IgD-negative memory B cell (primary cell): Measurements from ENCODE around the gene CLDN25. TPM values are rescaled to one million over a fixed set of nuclear protein-coding genes. Genes with fewer than 3 reads are reported as not detected.
A peak's percentile ranks its signal among the peaks of the same experiment; 100 is the strongest.
"Not testable (repeated sequence)": the region's sequence is repeated elsewhere in the genome, so short reads cannot be mapped to it uniquely, and the experiment has no call there.

Experiments used
- H3K27ac Mint-ChIP-seq, 3 donors: one replicate each; pipeline ENCODE4 v1.8.0; 2020 to 2022; ENCODE audit warnings: mild to moderate bottlenecking in 3 of 3, mixed read lengths in 3 of 3, moderate library complexity in 1 of 3
- H3K27me3 Mint-ChIP-seq: one replicate; pipeline ENCODE4 v1.8.0; 2021; ENCODE audit warnings: mixed read lengths
- H3K36me3 Mint-ChIP-seq: one replicate; pipeline ENCODE4 v1.8.0; 2020; ENCODE audit warnings: mild to moderate bottlenecking, mixed read lengths
- H3K4me1 Mint-ChIP-seq, 3 donors: one replicate each; pipeline ENCODE4 v1.8.0; 2020 to 2022; ENCODE audit warnings: mixed read lengths in 3 of 3, mild to moderate bottlenecking in 1 of 3
- H3K4me3 Mint-ChIP-seq, 4 donors: one replicate each; pipeline ENCODE4 v1.8.0; 2020 to 2022; ENCODE audit warnings: mild to moderate bottlenecking in 4 of 4, mixed read lengths in 4 of 4, moderate library complexity in 3 of 4
- H3K9me3 Mint-ChIP-seq, 3 donors: one replicate each; pipeline ENCODE4 v1.8.0; 2020 to 2021; ENCODE audit warnings: mixed read lengths in 3 of 3, mild to moderate bottlenecking in 1 of 3
- polyA plus RNA-seq: library from polyadenylated mRNA; unstranded; fragments of 300-500 nt; fragmentation: Illumina TruSeq; gene quantifications from one replicate; pipeline ENCODE4 v1.2.3, GENCODE V29; 2021

The CLDN25 gene
- polyA plus RNA-seq, 1 donor from 2014 or later = not detected

DNA sequence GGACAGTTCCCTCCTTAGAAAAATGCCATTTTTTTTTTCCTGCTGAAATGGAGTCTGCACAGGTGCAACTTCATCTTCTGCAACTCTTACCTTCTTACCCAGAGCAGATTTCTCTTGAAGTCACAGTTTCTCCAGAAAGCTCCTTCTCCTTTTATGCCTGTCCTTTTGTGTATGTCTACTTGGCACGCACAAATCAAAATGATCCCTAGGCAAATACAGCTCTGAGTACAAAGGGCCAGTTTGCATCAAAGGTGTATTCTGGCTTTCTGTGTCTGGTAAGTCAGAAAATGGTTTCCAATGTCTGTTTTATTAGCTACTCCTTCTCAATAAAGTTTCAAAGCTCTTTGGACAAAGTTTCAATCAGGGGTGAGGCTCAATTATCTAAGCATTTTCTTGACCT lies 2.5 kb downstream of the CLDN25 start:
- Mint-ChIP-seq H3K9me3 (no peaks in the 10 kb centered on the region), H3K36me3 (peaks cover 2% of the 10 kb centered on the region), H3K4me3 (no peak overlapping the region), H3K4me1 (no peaks in the 10 kb centered on the region), H3K27ac (no peak overlapping the region), H3K27me3 (peaks cover 20% of the 10 kb centered on the region)

DNA sequence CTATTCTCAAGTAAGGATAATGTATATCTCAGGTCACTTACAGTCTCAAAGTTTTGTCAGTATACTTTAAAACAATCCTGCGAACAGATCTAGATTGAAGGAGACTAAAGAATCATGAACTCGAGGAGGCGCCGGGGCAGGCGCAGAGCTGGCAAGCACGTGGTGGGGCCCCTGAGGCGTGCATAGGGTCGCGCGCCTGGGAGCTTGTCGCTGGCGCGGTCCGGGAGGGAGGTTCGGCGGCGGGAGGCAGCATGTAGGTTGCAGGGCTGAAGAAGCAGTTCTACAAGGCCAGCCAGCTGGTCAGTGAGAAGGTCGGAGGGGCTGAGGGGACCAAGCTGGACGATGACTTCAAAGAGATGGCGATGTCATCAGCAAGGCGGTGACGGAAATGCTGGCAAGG lies 9.4 kb downstream of the CLDN25 start:
- not testable (repeated sequence) for H3K9me3 Mint-ChIP-seq, H3K36me3 Mint-ChIP-seq, H3K4me1 Mint-ChIP-seq, H3K27ac Mint-ChIP-seq, H3K27me3 Mint-ChIP-seq
- H3K4me3 Mint-ChIP-seq = peak overlapping the region in 1 of 4 donors; percentile 58

- Mint-ChIP-seq H3K9me3 (no peaks in the 10 kb centered on the region), H3K36me3 (no peaks in the 10 kb centered on the region), H3K27ac (no peak overlapping the region), H3K4me3 (no peak overlapping the region), H3K27me3 (peaks cover 2% of the 10 kb centered on the region), H3K4me1 (no peaks in the 10 kb centered on the region)
Observed at GRCh38 chr11:113789675-113790320, 10.2 kb downstream of the CLDN25 start.

DNA sequence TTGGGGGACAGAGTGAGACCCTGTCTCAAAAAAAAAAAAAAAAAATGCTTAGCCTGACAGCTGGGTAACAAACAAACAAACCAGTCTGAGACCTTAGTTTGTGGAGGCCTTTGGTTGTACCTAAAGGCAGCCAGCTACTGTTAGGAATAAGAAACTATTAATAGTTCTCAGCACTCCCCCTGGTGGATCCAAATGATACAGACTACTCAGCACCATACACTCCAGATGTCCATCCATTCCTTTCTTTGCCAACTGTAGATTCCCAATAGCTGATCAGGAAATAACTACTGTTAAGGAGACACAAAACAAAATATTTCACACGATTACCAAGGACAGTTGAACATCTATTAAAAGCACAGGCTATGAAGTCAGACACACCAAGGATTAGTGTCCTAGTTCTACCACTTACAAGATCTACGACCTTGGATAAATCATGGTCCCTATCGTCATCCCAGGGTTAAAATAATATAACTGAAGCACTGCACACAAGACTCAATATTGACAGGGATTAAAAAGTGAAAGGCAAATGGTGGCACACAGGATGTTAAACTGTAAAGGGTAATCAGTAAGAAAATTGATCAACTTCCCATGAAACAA lies 17.2 kb downstream of the CLDN25 start:
- Mint-ChIP-seq H3K36me3 (peaks cover 5% of the 10 kb centered on the region), H3K4me1 (no peaks in the 10 kb centered on the region), H3K9me3 (no peaks in the 10 kb centered on the region), H3K27me3 (no peaks in the 10 kb centered on the region), H3K27ac (no peak overlapping the region), H3K4me3 (no peak overlapping the region)

DNA sequence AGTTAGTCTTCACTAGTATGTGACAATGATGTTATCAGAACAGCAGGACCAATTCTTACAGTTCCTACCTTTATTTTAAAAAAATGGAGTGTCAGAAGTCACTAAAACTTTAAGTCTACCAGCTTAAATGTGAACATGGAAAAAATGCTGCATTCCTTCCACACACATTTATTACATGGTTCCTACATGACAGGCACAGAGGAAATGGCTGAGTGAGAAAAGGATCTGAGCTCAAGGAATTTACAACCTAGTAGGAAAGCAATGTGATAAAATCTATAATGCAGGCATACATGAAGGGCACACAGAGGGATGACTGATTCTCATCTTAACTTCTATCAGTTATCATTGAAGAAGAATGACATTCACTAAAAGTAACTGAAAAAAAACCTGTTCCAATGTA lies 23.0 kb downstream of the CLDN25 start:
- Mint-ChIP-seq H3K9me3 (no peaks in the 10 kb centered on the region), H3K4me3 (no peak overlapping the region), H3K4me1 (peaks cover 0 to 3% (median 1%) of the 10 kb centered on the region in 3 donors), H3K36me3 (peaks cover 5% of the 10 kb centered on the region), H3K27me3 (no peaks in the 10 kb centered on the region), H3K27ac (no peak overlapping the region)

DNA sequence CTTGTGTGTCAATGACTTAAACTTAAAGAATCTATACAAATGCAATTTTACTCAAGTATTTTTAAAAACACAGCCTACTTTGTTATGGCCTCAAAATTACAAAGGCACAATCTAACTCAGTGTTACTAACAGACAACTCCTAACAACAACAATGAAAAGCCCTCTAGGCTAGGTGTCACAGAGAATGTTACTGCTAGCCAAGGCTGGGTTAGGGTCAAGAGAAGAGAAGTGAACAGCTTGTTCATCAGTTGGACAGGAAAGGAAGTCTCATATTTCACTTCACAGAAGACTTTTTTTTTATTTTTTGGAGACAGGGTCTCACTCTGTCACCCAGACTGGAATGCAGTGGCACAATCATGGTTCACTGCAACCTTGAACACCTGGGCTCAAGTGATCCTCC lies 26.0 kb downstream of the CLDN25 start:
- Mint-ChIP-seq H3K27me3 (no peaks in the 10 kb centered on the region), H3K27ac (no peak overlapping the region), H3K4me3 (no peak overlapping the region), H3K36me3 (peaks cover 4% of the 10 kb centered on the region), H3K9me3 (no peaks in the 10 kb centered on the region), H3K4me1 (peaks cover 0 to 3% (median 1%) of the 10 kb centered on the region in 3 donors)

DNA sequence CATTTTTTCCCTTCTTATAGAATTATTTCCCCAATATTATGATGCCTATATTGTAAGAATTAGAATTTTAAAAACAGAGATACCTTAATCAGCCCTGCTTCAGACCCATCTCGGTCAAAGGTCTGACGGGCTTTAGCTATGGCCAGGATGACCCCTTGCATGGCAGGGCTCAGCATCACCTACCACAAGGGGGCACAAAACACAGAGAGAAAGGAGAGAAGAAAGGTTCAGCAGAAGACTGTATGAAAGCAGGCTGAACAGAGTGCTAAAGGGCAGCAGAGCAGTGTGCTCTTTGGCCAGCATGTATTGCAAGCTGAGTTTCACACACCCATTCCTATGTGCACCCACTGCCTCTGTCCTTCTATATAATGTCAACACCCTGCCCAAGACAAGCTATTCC lies 26.8 kb downstream of the CLDN25 start:
- peaks cover 0 to 3% (median 1%) of the 10 kb centered on the region in 3 donors for H3K4me1 Mint-ChIP-seq
- H3K27ac Mint-ChIP-seq = peak overlapping the region in 1 of 3 donors; percentile 63
- no peaks in the 10 kb centered on the region for H3K9me3 Mint-ChIP-seq
- peaks cover 5% of the 10 kb centered on the region for H3K36me3 Mint-ChIP-seq
- no peaks in the 10 kb centered on the region for H3K27me3 Mint-ChIP-seq
- H3K4me3 Mint-ChIP-seq = no peak overlapping the region

DNA sequence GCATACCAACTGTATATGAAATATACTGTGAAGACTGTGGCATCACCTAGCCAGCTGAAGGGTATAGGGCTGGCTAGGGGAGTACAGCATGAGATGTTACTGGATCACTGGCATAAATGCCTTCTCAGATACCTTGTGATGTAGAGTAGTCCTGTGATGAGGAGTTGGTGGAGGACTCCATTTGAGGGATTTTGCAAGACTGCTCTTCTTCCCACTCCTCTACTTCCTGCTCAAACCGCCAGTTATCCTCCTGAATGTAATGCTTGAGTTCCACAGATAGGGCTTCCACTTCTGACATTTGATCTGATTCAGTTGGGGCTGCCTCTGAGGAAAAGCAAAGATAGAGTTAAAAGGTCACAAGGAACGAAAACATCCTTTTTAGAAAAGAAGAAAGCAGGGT lies 29.3 kb downstream of the CLDN25 start:
- no peak overlapping the region for H3K27ac Mint-ChIP-seq
- H3K27me3 Mint-ChIP-seq = no peaks in the 10 kb centered on the region
- no peak overlapping the region for H3K4me3 Mint-ChIP-seq
- peaks cover 5% of the 10 kb centered on the region for H3K36me3 Mint-ChIP-seq
- H3K4me1 Mint-ChIP-seq = peaks cover 0 to 3% (median 3%) of the 10 kb centered on the region in 3 donors
- H3K9me3 Mint-ChIP-seq = no peaks in the 10 kb centered on the region

DNA sequence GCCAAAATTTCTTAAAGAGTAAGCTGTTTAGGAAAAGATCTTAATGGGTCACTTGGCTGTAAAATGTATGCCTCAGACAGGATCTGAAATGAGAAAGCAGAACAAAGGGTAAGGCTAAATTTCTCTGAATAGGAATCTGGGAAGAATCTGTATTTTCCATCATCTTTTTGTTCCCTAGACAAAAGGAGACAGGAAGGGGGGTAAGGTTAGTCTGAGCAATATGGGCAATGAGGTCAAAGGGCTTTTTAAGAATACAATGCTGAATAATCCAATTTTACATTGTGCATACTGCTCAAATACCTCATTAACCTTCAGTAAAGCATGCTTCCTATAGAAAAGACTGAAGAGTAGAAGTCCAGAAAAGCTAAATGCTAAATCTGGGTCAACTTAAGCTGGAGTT lies 34.6 kb downstream of the CLDN25 start:
- Mint-ChIP-seq H3K4me1 (peaks cover 0 to 3% (median 0%) of the 10 kb centered on the region in 3 donors), H3K36me3 (peaks cover 7% of the 10 kb centered on the region), H3K27ac (no peak overlapping the region), H3K4me3 (peak overlapping the region in 1 of 4 donors; percentile 17), H3K9me3 (no peaks in the 10 kb centered on the region), H3K27me3 (no peaks in the 10 kb centered on the region)

DNA sequence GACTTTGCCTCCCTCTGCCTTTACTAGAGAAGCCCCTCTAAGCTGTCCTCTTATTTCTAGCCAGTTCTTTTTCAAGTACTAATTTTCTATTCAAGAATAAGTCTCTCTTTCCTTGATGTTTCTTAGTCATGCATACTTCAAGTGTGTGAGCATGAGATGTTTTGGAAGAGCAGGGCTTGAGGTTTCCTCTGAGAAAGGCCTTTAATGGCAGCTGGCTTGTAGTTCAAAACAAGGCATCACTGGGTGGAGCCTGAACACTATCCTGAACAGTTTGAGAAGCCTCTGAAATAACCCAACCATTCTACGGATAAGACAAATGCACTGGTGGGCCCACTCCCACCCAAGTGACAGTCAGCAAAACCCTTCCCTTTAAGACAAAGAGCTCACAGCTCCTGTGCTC lies 37.6 kb downstream of the CLDN25 start:
- no peak overlapping the region for H3K4me3 Mint-ChIP-seq

DNA sequence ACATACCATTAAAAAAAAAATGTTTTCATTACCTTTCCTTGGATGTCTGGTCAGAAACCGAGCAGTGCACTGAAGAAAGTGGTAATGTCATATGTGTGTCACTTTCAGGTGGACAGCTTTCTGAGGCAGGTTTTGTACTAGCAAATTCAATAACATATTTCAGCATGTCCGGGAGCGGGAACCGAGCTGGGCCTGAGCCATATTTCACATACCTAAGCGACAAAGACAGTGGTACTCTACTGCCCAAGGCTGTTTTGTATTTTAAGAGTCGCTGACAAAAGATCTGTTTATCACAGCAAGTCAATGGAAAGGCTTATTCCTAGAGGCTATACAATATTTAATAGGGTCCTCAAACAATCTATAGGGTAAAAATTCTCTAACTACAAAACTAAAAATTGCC lies 38.0 kb downstream of the CLDN25 start:
- Mint-ChIP-seq H3K9me3 (no peaks in the 10 kb centered on the region), H3K36me3 (peaks cover 14% of the 10 kb centered on the region), H3K27me3 (no peaks in the 10 kb centered on the region), H3K4me1 (peaks cover 0 to 1% (median 0%) of the 10 kb centered on the region in 3 donors), H3K4me3 (no peak overlapping the region), H3K27ac (no peak overlapping the region)

More for the DNA sequence above, 37.6 kb downstream of the CLDN25 start:
- Mint-ChIP-seq H3K9me3 (no peaks in the 10 kb centered on the region), H3K36me3 (peaks cover 14% of the 10 kb centered on the region), H3K4me1 (peaks cover 0 to 3% (median 0%) of the 10 kb centered on the region in 3 donors), H3K27ac (no peak overlapping the region), H3K27me3 (no peaks in the 10 kb centered on the region)

DNA sequence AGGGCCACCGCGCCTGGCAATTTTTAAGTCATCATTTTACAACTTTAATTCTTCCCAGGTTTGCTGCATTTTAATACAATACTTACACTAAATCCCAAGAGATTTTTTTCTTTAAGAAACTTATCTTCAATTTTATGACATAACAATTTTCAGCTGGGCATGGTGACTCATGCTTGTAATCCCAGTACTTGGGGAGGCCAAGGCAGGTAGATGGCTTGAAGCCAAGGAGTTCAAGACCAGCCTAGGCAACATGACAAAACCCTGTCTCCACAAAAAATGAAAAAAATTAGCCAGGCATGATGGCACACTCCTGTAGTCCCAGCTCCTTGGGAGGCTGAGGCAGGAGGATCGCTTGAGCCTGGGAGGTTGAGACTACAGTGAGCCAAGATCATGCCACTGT lies 38.8 kb downstream of the CLDN25 start:
- no peaks in the 10 kb centered on the region for H3K9me3 Mint-ChIP-seq
- no peak overlapping the region for H3K4me3 Mint-ChIP-seq
- H3K27ac Mint-ChIP-seq = no peak overlapping the region
- H3K36me3 Mint-ChIP-seq = peaks cover 14% of the 10 kb centered on the region
- H3K27me3 Mint-ChIP-seq = no peaks in the 10 kb centered on the region
- peaks cover 0 to 1% (median 0%) of the 10 kb centered on the region in 3 donors for H3K4me1 Mint-ChIP-seq

DNA sequence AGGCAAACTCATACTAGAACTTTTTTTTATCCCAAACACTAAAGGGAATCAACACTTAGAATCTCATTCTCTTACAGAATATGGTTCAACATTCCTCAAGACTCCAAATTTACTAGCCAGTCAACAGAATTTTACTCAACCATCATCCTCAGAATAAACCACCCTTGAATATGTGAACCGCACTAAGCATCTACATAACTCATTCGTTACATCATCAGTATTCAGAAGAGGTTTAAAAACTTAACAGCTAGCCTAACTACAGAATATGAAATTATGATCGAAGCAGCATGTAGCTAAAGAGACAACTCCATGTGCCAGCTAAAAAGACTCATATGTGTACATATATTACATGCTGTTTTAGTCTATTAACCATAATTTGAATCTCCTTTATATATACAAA lies 47.9 kb downstream of the CLDN25 start:
- H3K27me3 Mint-ChIP-seq = no peaks in the 10 kb centered on the region
- peaks cover 26% of the 10 kb centered on the region for H3K36me3 Mint-ChIP-seq
- no peak overlapping the region for H3K27ac Mint-ChIP-seq
- no peaks in the 10 kb centered on the region for H3K9me3 Mint-ChIP-seq
- H3K4me1 Mint-ChIP-seq = peaks cover 14 to 24% (median 15%) of the 10 kb centered on the region in 3 donors
- H3K4me3 Mint-ChIP-seq = no peak overlapping the region

GRCh38 chr11:113828191-113828590 lies 48.6 kb downstream of the CLDN25 start:
- no peaks in the 10 kb centered on the region for H3K9me3 Mint-ChIP-seq
- peaks cover 26% of the 10 kb centered on the region for H3K36me3 Mint-ChIP-seq
- no peaks in the 10 kb centered on the region for H3K27me3 Mint-ChIP-seq
- H3K4me3 Mint-ChIP-seq = no peak overlapping the region
- H3K4me1 Mint-ChIP-seq = peaks cover 17 to 25% (median 19%) of the 10 kb centered on the region in 3 donors
- H3K27ac Mint-ChIP-seq = no peak overlapping the region

GRCh38 chr11:113829751-113830150 lies 50.2 kb downstream of the CLDN25 start:
- Mint-ChIP-seq H3K9me3 (no peaks in the 10 kb centered on the region), H3K27me3 (no peaks in the 10 kb centered on the region), H3K27ac (no peak overlapping the region), H3K4me3 (peak overlapping the region in 1 of 4 donors; percentile 63), H3K4me1 (peaks cover 19 to 25% (median 21%) of the 10 kb centered on the region in 3 donors), H3K36me3 (peaks cover 26% of the 10 kb centered on the region)
